ENCODE measurements around the gene DIO2.

DIO2 gene

DNA sequence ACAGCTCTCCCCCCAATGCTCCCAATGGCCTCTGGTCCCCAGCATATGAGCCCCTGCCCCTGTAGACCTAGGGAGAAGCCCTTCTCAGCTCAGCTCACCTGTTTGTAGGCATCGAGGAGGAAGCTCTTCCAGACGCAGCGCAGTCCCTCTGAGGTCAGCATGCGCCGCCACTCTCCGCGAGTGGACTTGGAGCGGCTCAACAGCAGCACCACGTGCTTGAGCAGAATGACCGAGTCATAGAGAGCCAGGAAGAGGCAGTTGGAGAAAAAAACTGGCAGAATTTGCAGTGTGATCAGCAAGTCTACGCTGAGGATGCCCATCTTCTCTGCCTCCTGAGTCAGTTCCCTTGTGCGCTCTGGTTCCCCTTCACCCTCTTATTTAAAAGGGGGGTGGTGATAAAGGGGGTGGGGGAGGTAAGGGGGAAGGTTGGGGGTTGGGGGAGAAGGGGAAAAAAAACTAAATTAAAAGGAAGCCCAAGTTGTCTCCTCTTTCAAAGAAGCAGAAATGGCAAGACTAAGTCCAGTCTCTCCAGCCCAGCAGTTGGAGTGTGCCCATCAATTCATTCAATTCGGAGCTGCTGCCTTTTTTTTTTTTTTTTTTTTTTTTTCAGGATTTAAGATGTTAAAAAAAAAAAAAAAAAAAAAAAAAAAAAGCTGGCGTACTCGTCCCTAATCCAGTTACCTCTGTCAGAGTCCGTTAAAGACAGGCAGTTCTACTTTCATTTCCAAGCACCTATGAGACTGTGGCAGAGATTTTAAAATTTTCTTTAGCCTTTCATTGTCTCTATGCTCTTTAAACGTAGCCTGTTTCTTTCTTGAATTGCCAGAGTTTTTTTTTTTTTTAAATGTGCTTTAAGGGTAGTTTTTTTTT, at the start of gene DIO2:
Gene DIO2 (minus strand): TSS at position 352 of the 870 bp plus-strand sequence. CDS start 32 bp downstream, at position 320.
- no peak for DNase-seq (ENCODE audit: low read depth, low spot score)

- no peak for DNase-seq (ENCODE audit: low read depth, low spot score)
Observed at GRCh38 chr14:80260645-80261044, 49.3 kb upstream of the DIO2 start.

DNA sequence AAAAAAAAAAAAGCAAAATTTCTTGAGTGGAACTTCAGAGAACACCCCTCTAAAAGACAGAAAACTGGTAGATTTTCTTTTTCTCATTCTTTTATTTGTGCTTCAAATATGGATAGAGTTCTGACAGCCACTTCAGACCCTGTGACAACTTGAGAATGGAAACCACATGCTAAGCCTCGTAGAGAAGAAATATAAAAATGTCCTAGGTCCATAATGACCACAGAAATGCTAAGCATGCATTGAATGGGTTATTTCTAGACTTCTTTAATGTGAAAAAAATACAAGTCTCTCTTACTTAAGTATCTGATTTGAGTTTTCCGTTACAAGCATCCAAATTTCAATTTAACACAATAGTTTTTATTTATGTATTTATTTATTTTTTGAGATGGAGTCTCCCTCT, 28.3 kb upstream of the DIO2 start:
- no peak for DNase-seq (ENCODE audit: low read depth, low spot score)

DNA sequence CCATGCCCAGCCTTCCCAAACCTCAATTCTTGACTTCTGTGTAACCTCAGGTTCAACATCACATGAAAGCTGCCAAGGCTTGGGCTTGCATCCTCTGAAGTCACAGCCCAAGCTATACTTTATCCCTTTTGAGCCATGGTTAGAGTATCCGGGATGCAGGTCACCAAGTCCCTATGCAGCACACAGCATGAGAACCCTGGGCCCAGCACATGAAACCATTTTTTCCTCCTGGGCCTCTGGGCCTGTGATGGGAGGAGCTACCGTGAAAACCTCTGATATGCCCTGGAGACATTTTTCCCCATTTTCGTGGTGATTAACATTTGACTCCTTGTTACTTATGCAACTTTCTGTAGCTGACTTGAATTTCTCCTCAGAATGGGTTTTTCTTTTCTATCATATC, 25.8 kb upstream of the DIO2 start:
- no peak for DNase-seq (ENCODE audit: low read depth, low spot score)

DNA sequence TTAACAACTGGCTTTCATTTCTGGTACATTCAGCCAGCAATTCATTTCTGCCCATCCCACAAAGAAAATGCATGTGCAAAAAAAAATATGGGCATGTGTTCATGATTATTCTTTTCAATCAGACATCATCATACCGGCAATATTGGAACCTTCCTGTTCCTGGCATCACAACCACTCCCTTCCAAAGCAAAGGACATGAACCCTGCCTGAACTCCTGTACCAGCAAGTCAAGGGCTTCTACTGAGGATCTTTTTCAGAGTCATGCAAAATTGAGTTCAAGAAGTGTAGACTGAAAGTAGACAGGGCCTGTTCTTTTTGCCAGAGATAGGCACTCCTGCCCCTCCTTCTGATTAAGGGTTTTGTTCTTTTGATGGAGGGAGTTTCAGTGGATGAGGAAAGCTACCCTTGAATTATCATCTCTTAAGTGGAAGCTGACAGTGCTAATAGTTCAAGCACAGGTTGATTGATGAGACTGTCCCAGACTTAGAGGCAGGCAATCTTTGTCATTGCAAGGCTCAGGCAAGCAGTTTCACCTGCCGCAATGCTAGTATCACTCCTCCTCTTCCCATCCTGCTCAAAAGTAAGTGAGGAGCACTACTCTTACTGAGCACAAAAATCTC, 22.3 kb upstream of the DIO2 start:
- DNase-seq (ENCODE audit: low read depth, low spot score), result no peak

GRCh38 chr14:80231702-80232101, 20.4 kb upstream of the DIO2 start:
- no peak for DNase-seq (ENCODE audit: low read depth, low spot score)

DNA sequence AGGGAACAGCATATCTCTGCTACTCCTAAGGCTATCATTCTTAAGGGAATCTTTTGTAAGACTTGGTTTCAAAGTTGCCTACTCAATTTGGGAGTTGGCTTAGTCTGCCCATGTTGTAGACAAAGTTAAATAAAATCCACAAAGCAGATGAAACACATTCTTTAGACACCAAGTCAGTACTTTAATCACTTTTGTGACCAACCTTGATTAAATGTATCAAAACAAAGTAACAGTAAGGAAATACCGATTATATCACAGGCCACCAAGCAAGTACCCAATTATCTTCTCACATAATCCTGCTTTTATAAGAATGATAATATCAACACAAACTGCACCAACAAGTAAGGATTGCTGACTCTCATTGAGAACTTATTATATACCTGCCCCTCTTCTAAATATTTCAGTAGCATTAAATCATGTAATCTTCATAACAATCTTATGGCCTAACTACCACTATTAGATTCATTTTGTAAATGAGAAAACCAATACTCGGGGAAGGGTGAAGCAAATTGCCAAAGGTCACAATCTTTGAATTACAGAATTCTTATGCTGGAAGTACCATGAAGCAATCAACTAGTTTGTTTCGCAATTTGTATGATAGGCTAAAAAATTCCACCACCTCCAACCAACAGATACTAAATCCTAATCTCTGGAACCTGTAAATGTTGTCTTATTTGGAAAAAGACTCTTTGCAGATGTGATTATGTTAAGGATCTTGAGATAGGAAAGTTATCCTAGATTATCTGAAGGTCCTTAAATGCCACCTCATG, 12.6 kb upstream of the DIO2 start:
- DNase-seq (ENCODE audit: low read depth, low spot score), result no peak

- DNase-seq (ENCODE audit: low read depth, low spot score), result no peak
Observed at GRCh38 chr14:80216818-80217217, 5.5 kb upstream of the DIO2 start.

- no peak for DNase-seq (ENCODE audit: low read depth, low spot score)
Observed at GRCh38 chr14:80215756-80216581, 4.7 kb upstream of the DIO2 start.

- no peak for DNase-seq (ENCODE audit: low read depth, low spot score)
Observed at GRCh38 chr14:80215081-80215480, 3.8 kb upstream of the DIO2 start.

GRCh38 chr14:80213602-80214001, 2.3 kb upstream of the DIO2 start:
- no peak for DNase-seq (ENCODE audit: low read depth, low spot score)

DNA sequence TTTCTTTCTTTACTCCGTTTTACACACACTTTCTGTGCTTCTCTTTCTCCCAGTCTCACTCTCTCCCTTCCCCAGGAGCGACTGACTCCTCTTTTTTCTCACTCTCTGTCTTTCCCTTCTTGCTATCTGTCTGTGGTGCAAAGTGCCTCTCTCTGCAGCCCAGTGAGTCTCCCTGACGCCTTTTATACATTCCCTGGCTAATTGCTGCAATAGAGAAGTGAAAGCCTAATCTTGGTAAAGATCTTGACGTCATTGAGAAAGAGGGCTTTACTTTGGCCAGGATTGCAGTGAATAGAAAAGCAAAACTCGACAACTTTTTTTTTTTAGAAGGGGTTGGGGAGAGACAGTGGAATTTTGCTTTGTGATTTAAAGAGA, 706 bp upstream of the DIO2 start:
- DNase-seq (ENCODE audit: low read depth, low spot score), result no peak

- no peak for DNase-seq (ENCODE audit: low read depth, low spot score)
Observed at GRCh38 chr14:80208461-80208860, 2.8 kb downstream of the DIO2 start.

DNA sequence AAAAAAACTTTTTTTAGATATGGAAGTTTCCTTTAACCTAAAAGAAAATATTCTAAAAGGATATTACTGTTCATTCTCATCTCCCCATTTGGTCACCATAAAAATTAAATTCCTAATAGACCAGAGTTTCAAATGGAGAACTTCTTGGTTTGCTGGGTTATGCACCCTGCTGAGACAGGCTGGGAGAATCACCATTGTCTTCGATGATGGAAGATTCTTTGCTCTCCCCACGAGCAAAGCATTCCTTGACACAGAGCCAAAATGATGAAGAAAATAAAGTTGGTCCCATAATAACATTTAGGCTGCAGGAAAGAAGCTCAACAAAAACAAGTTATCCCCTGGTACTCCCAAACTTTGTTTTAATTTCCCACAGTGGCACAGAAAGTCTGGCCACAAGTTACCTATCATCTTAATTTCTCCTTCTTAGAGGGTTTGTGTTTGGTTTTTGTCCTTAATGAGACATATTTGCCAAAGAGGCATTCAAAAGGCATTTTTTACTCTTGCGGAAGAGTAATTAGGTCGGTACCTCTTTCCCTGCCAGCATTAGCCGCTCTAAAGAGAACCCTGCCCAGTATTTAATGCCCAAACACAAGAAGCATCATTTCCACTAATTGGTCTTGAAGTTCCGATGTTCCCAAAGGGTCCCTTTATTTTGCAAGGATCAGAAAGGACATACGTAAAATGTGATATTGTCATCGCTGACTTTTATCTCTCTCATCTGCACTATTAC, 4.8 kb downstream of the DIO2 start:
- no peak for DNase-seq (ENCODE audit: low read depth, low spot score)

DNA sequence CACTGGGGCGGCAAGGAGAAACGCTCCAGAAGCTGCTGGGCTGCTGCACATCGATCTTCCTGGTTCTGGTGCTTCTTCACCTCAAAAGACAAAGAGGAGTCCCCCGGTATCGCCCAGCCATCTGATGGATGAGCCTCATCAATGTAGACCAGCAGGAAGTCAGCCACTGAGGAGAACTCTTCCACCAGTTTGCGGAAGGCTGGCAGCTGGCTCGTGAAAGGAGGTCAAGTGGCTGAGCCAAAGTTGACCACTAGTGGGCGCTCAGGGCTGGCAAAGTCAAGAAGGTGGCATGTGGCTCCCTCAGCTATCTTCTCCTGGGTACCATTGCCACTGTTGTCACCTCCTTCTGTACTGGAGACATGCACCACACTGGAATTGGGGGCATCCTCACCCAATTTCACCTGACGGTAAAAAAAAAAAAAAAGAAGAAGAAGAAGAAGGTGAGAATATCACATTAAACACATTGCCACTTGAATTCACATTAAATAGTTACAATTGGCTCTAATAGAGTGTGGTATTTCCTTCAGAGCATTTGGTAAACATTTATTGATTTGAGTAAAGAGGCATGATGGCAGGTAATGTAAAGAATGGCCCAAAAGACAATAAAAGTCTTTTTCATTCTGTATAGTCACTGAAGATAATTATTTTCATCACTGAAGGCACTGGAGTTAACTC, 8.3 kb downstream of the DIO2 start:
- no peak for DNase-seq (ENCODE audit: low read depth, low spot score)

GRCh38 chr14:80200093-80200492, 11.2 kb downstream of the DIO2 start:
- no peak for DNase-seq (ENCODE audit: low read depth, low spot score)

GRCh38 chr14:80188571-80188970, 22.7 kb downstream of the DIO2 start:
- no peak for DNase-seq (ENCODE audit: low read depth, low spot score)

DNA sequence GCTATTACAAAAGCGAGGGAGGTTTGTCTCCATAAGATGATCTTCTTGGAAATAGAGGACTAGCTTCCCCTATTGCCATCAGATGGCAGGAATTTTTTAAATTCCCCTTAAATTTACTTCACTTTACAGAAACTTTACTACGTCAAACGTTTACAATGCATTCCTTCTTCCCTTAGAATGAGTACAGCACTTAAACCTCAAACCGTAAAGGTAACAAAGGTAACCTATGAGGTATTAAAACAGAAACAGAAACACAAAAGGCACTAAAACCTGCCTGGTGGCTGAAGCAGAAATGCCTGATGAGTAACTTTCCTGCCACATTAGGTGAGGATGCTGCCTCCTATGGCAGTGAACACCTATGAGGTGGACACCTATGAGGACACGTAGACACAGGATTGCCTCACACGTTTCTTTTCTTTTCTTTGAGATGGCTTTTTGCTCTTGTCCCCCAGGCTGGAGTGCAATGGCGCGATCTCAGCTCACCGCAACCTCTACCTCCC, 25.0 kb downstream of the DIO2 start:
- no peak for DNase-seq (ENCODE audit: low read depth, low spot score)

DNA sequence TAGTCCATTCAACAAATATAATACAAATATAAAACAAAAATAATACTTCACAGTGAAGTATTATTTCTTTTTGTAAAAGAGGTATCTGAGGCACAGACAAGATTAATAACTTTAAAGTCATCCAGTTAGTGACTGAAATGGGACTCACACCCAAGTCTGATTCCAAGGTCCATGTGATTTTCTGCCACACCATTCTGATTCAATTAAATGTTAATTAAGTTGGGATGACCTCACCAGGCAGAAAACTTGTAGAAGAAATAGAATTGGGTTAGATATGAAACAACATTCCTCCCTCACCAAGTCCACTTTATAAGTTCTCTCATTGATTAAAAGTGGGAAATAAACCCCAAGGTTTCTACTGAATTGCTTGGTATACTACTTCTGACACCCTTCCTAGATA, 34.4 kb downstream of the DIO2 start:
- DNase-seq (ENCODE audit: low read depth, low spot score), result no peak

DNA sequence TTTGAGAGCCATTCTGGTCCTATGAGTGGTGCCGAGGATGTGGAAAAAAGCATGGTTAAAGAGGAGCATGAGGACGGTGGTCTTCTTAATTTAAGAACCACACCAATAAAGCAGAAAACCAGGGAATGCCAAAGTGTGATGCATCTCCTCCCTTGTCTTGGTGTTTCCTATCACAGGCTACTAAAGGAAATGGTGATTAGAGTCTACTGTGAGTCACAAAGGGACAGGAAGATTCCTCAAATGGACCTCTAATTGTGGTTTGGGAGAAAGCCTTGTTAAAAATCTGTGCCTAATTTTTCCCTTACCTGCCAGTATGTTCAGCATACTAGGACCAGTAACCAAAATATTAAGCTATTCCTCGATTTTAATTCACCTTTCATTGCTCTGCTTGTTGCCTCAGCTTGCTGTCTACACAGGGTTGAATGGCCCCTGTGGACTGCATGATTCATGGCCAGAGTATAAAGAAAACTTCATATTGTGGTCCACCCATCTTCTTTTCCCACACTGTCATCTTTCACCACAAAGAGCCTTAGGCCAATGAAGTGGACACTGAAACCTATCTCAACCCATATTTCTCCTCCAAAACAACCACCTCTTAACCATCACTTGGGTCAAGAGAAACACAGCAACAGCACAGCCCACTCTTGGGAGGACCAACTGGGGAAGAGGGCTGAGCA, 38.8 kb downstream of the DIO2 start:
- DNase-seq (ENCODE audit: low read depth, low spot score), result no peak
